GM18858 (cell line): ENCODE measurements around the gene C1orf35.

Source experiments
- ATAC-seq: cut with Tn5 transposase; IDR thresholded peaks from one replicate; pipeline ENCODE4 v1.9.1; 2021; ENCODE audit not compliant: unreplicated experiment

The C1orf35 gene

DNA sequence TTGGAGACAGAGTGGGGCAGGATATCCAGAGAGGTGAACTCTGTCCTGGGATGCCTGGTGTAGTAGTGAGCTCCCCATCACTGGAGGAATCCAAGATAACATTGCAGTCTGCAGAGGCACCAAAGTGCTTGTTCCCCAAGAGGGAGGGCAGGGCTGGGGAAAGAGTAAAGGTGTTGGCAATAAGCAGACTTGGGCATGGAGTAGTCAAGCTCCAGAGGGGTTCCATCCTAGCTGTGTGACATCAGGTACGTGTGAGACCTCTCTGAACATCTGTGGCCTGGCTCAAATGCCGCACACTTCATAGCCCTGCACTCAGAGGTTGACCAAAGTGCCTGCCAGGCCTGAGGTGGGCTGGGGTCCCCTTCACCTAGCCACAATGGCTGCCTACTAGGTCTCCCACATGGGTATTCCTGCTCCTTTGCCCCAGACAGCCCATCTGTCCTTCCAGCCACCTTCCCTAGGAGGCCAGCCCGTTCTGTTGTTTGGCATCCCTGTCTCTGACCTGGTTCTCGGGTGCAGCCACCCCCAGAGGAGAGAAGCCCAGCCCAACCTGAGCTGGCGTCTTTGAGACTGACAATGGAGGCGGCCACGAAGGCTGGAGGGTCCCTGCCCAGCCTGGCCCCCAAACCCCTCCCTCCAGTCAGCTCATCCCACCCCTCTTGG, 23.4 kb downstream of the C1orf35 start:
- no peak for ATAC-seq

DNA sequence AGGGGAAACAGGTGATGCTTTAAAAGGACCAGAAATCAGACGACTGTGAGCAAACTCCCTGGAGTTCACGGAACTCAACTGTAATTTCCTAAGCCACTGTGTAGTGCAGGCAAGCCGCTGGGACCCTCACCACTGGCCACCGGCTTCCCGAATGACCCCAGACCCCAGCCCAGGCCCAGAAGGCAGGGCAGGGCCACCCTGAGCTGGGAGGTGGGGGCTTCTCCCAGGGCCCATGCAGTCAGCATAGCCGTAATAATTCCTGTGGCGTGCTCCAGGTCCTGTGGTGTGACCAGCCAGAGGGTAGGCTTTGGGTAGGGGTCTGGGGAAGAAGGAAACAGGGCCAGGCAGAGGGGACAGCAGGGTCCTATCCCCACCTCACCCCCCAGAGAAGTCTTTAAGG, 24.1 kb downstream of the C1orf35 start:
- ATAC-seq: no peak

DNA sequence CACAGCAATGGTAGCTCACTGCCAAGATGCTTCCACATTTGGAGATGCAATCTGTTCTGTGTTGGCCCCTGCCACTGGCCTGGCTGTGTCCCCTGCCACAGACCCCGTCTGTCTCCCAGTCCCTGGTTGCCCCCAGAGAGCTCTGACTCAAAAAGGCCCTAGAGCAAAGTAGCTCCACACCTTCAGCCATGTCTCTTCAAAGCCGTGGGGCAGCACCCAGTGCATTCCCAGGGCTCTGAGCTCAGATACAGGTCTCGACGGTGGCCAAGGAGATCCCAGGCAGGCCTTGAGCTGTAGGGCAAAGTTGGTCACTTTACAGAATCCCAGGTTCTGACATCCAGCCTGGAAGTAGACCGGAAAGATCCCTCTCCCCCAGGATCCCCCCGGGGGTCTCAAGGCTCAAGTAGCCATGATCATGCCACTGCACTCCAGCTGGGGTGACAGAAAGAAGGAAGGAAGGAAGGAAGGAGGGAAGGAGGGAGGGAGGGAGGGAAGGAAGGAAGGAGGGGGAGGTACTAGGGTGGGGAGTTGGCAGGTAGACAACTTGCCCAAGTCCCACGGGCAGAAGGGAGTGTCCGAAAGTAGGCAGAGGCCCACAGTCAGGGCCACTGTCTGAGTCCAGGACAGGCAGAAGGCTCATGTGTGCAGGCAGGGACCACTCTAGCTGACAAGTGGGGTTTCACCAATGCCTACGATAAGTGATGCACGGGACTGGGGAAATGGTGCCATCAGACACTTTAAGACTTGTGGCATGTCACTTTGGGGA, 25.4 kb downstream of the C1orf35 start:
- ATAC-seq: no peak

DNA sequence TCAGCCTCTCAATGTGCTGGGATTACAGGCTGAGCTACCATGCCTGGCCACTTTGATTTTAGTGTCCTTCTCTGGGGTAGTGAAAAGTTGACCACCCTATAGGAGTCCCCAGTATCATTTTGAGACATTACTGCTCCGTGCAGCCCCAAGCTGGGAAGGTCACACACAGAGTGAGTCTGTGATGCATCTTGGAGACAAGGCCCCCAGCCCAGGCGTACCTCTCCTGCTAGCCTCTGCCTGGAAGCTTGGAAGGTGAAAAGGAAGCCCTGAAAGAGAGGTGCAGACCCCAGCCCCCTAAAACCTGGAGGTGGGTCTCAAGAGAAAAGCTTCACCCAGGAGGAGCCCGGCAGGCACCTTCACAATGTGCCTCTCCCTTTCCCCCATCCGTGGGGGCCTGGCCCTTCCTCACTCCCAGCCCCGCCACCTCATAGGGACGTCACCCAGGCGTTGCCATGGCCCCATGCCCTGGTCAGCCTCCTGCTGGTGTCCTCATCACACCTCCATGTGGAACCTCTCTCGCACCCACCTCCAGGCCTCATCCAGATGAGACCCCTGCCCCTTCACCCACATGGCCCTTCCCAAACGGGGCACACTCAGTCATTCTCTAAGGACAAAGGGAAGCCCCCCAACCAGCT, 26.2 kb downstream of the C1orf35 start:
- no peak for ATAC-seq

DNA sequence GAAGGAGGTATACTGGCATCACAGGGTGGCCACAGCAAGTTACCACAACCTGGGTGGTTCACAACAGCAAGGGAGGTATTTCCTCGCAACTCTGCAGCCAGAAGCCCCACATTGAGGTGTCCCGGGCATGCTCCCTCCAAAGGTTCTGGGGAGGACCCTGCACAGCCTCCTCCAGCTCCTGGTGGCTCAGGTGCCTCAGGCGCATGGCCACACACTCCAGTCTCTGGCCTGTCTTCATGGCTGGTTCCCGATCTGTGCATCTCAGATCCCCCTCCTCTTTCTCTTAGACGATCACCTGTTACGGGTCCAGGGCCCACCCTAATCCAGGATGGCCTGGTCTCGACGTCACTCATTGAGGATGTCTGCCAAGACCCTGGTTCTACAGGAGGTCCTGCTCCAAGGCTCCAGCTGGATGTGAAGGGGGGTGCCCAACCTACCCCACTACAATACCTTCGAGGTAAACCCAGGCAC, 27.3 kb downstream of the C1orf35 start:
- ATAC-seq: no peak

DNA sequence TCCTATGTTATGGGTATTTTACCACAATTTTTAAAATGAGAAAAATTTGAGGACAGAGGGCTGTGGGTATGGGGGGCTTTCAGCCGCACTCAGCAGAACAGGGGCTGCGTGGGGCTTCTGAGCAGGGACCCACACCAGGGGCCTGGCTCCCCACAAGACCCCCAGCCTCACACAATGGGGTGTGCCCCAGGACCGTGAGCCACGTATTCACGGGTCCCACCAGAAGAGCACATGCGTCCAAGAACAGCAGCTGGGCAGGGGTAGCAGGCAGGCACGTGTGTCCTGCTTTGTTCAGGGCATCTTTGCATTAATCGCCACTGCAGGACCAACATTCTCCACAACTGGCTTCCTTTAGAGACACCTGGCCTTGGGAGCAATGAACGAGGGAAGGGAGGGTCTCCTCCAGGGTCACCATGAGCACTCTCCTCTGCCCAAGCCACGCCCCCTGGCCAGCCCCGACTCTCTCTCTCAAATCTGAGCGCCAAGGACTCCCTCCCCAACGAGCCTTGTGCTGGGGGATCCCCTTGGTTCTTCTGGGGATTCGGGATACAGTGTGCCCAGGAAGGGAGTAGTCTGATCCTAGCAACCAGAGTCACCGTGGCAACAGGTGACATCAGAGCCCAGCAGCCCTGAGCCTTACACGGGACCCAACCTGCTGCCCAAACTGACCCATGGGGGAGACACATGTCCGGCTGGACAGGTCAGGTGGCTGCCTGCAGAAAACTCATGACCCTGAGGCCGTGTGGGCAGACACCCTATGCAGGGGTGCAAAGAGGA, 28.0 kb downstream of the C1orf35 start:
- no peak for ATAC-seq

DNA sequence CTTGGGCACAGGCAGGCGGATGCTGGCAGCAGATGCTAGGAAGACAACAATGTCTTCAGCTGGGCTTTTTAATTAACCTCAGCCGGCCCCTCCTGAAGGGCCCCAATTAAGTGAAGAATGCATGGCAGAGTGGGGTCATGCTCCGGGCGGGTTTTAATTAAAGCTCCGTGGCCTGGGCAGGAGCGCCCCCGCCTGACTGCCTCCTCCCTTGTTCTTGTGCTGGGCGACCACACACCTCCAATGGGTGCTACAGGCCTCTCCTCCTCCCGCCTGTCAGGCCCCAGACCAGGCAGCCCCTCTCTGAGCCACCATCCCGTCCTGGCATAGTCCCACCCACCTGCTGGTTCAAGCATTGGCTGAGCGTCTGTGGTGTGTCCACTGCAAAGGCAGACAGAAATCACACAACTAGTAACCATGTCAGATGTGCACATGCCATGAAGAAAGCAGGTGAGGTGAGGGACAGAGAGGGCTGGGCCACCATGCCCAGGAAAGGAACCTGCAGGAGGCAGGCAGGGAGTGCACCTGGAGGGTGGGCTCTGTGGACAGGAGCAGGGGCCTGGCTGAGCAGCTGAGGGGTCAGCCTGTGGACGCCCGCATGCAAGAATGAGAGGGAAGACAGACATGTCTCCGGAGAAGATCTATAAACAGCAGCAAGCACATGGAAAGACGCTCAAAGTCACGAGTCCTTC, 29.1 kb downstream of the C1orf35 start:
- ATAC-seq: no peak

DNA sequence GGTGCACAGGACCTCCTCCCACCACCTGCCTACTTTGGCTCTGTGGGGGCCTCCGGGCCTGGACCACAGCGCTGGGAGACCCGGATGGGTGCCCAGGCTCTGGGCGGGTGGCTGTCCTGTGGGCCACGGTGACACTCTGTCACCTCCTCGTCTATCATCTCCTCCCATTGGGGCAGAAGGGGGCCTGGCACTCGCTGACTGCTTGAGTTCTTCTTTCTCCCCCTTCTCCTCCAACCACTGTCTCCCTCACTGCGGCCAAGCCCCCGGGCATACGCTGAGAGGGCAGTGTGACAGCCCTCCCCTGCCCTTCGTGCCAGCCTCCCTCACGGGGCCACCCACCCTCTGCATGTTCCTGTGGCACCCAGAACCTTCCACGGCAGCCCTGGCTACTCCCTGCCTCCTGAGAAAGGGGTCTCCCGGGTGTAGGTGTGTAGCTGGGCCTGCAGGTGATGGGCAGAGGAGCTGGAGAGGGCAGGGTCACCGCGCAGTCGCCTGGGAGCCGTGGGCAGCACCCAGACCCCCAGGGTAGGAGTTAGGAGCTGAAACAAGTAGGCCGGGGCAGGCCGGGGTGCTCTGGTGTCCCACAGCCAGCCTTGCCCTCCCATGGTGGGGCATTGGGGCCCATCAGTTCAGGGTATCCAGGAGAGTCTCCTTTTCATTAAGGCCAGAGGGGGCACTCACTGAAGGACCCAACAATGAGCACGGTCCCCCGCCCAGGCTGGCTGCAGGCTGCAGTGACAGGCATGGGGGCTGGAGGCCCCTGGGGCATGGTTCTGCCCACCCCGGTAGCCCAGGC, 29.9 kb downstream of the C1orf35 start:
- ATAC-seq: no peak

DNA sequence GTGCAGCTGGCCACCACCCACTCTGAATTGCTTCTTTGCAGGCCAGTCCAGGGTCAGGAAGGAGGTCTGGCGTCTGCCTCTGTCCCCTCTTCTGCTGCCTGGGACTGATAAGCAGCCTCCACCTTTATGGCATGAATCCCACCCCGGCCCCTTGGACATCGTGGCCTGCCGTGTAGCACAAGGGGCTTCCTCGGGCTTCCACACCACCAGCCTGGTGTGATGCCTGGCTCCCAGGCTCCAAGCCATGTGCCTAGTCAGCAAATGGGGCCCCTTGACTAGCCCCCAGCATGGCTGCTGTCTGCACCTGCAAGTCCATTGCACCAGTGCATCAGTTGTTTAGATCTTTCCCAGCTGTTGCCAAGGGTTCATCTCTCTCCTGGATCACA, 30.5 kb downstream of the C1orf35 start:
- ATAC-seq: no peak

DNA sequence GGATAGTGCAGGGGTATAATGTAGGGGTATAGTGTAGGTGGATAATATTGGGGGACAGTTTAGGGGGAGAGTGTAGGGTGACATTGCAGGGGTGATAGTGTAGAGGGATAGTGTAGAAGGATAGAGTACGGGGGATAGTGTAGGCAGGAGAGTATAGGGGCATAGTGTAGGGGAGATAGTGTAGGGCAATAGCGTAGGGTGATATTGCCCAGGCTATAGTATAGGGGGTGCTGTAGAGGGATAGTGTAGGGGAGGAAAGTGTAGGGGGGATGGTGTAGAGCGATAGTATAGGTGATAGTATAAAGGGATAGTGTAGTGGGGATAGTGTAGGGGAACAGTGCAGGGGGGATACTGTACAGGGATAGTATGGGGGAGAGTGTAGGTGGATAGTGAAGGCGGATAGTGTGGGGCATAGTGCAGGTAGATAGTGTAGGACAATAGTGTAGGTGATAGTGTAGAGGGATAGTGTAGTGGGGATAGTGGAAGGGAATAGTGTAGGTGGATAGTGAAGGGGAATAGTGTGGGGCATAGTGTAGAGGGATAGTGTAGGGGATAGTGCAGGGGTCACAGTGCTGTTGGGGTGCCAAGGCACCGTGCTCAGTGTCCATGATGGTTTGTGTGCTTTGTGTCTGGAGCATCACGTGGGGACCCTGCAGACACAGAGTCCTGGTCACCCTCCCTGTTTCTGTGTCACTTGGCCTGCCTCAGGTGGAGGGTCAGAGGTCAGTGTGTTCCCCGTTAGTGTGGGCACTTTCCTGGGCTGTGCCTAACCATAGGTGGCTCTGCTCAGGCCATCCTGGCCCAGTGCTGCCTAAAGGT, 31.1 kb downstream of the C1orf35 start:
- ATAC-seq: no peak

DNA sequence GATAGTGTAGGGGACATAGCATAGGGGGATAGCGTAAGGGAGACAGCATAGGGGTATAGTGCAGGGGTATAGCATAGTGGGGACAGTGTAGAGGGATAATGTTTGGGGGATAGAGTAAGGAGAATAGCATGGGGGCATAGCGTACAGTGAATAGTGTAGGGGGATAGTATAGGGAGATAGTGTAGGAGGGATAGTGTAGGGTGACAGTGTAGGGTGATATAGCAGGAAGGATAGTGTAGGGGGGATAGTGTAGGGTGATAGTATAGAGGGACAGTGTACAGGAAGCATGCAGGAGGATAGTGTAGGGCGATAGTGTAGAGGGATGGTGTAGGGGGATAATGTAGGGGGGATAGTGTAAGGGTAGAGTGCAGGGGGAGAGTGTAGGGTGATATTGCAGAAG, 32.3 kb downstream of the C1orf35 start:
- ATAC-seq: no peak

DNA sequence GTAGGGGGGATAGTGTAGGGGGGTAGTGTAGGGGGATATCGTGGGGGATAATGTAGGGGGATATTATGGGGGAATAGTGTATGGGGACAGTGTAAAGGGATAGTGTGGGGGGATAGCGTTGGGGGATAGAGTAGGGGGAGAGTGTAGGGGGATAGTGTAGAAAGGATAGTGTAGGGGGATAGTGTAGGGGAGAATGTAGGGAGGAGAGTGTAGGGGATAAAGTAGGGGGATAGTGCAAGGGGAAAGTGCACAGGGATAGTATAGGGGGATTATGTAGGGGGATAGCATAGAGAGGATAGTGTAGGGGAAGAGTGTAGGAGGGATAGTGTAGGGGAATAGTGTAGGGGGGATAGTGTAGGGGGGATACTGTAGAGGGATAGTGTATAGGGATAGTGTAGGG, 33.0 kb downstream of the C1orf35 start:
- ATAC-seq: no peak

DNA sequence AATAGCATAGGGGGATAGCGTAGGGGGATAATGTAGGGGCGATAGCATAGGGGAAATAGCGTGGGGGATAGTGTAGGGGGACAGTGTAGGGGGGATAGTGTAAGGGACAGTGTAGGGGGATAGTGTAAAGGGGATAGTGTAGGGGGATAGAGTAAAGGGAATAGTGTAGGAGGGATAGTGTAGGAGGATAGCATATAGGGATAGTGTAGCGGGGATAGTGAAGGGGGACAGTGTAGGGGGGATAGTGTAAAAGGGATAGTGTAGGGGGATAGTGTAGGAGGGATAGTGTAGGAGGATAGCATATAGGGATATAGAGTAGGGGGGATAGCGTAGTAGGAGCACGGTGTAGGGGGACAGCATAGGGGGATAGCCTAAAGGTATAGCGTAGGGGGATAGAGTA, 34.8 kb downstream of the C1orf35 start:
- ATAC-seq: no peak

DNA sequence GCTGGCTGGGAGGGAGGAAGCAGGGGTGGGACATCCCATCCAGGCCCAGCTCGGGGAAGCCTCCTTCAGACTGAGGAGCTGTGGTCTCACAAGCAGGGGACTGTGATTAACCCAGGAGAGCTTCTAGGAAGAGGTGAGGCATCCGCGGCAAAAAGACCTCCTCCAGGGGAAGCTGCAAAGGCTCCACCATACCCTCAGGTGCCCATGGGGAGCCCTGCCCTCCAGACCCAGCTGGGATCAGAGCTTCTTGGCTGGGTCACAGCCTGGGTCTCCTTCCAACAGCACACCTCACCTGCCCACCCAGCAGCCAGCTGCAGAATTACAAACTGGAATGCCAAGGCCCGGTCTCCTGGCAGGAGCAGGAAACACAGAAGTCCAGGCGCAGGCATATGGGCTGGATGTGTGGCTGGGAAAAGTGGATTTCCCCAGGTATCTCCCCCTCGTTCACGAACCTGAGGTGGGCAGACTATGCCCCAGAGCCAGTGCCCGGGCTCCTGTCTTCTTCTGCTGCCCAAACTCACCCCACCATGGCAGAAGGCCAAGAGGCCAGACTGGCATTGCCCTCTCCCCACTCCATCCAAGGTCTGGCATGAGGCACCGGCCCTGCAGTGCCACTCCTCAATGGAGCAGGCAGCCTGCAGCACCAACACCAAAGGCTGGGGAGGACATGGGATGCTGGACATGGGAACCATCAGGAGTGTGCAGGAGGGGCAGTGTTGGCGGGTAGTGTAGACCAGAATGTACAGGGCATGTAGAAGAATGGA, 36.1 kb downstream of the C1orf35 start:
- no peak for ATAC-seq

DNA sequence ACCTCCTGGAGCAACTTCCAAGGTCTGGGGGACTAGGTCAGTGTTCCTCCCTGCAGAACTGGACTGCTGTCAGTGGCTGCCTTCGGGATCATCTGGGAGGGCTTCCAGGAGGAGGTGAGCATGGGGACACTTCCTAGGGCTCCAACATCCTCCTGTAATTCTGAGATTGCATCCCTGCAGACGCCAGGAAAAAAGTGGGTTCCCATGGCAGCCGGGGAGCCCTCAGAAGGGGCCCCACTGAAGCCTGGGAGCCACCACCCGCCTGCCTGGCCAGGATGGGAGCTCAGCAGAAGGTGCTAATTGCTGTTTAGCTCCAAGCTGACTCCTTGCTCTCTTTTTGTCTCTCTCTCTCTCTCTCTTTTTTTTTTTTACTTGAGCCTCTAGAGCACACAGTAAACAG, 36.7 kb downstream of the C1orf35 start:
- ATAC-seq: no peak

DNA sequence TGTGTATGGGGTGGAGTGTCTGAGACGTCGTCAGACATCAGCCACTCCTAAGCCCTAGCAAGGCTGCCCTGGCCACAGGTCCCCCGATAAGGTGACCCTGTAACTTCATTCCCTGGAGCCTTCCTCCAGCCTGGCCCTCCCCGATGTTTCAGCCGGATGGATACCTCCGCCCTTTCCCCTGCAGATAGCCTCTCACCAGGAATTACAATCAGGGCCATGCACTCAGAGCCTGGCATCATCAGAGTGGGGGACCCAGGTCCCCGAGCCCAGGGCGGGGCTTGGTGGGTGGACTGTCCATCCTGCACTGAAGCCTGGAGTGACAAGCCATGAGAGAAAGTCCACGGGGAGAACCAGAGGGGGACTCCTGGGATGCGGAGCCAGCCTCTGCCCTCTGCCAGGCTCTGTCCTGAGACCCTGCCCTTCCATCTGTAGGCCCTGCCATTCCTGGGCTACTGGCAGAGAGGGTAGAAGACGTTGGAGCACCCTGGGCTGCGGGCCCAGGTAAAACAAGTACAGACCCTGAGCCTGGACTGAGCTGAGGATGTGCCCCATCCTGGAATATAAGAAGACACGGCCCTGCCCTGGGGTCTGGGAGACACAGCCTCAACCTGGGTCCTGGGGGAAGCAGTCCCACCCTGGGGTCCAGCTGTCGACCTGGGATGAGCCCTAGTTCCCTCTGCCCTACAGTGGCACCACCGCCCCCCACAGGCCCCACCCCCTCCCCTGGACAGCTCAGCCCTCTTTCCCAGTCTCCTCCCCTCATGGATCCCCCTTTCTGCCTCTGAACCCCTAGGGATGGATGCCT, 37.4 kb downstream of the C1orf35 start:
- ATAC-seq: no peak

DNA sequence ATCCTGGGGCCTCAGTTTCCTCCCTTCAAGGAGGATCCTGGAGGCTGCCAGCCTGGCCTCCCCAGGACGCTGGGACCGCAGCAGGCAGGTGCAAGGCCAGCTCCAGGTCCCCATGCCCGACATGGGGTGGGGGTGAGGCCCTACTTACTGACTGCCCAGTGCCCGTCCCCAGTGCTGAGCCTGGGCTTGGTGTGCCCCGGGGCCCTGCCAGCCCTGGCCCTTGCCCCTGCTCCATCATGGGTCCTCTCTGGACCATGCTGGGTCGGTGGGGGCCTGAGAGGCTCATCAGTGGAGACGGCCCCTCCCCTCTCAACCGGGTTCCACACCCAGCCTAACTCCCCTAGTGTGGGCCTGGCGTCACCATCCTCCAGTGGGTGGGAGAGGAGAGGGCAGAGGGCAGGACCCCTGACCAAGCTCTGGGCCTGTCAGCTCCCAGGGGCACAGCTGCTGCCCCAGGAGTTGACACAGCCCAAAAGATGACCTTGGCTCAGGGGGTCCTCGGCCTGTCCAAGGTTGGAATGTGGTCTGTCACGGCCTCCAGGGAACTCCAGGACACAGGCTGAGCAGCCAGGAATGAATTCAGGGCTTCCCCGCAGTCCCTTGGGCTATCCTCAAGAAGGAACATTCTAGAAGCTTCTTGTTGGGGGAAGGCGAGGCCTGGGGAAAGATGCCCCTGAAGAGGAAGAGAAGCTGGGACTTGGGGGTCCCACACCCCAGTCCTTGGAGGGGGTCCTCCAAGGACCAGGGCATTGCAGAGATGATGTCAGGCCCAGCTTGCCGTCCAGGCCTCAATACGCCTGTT, 38.2 kb downstream of the C1orf35 start:
- no peak for ATAC-seq
